Mesothelial cell of epicardium (in vitro differentiated cells): Measurements from ENCODE around the gene SCFD2. TPM values are rescaled to one million over a fixed set of nuclear protein-coding genes. Genes with fewer than 3 reads are reported as not detected.

Experiments
- DNase-seq, 2 experiments: peaks; one replicate each; pipeline ENCODE4 v3.0.0; 2021; ENCODE audit warnings: low spot score in 2 of 2; ENCODE audit not compliant: unreplicated experiment in 2 of 2
- H3K27ac Mint-ChIP-seq: 2 replicates; pipeline ENCODE4 v1.8.0; 2021; ENCODE audit warnings: mixed read lengths
- H3K27me3 Mint-ChIP-seq: 2 replicates; pipeline ENCODE4 v1.8.0; 2021; ENCODE audit warnings: low read depth, mixed read lengths
- H3K36me3 Mint-ChIP-seq: 2 replicates; pipeline ENCODE4 v1.8.0; 2021; ENCODE audit warnings: mixed read lengths
- H3K4me1 Mint-ChIP-seq: 2 replicates; pipeline ENCODE4 v1.8.0; 2021; ENCODE audit warnings: mixed read lengths
- H3K4me3 Mint-ChIP-seq: 2 replicates; pipeline ENCODE4 v1.8.0; 2021; ENCODE audit warnings: mild to moderate bottlenecking, moderate library complexity, mixed read lengths
- H3K9me3 Mint-ChIP-seq: 2 replicates; pipeline ENCODE4 v1.8.0; 2021; ENCODE audit warnings: mixed read lengths
- CTCF ChIP-seq: fragments of 200-600 bp; sonication (generic); IDR thresholded peaks from one replicate; pipeline ENCODE4 v1.5.0; 2021; ENCODE audit warnings: antibody characterized with exemption; ENCODE audit not compliant: unreplicated experiment
- total RNA-seq: library from RNA; stranded (reverse); gene quantifications from 3 replicates; pipeline ENCODE4 v1.2.1, GENCODE V29; 2021

The SCFD2 gene
- total RNA-seq, 1 donor from 2014 or later = 15.6 TPM

GRCh38 chr4:52951016-52951415 is 414.8 kb downstream of the SCFD2 start:
- H3K4me3 Mint-ChIP-seq = no peak overlapping the region
- no peak overlapping the region for H3K27ac Mint-ChIP-seq
- no peak for DNase-seq
- H3K9me3 Mint-ChIP-seq = peaks cover 3% of the 10 kb centered on the region
- H3K27me3 Mint-ChIP-seq = no peaks in the 10 kb centered on the region
- peaks cover 67% of the 10 kb centered on the region for H3K4me1 Mint-ChIP-seq
- no peak for TF ChIP-seq CTCF
- H3K36me3 Mint-ChIP-seq = peaks cover 3% of the 10 kb centered on the region

GRCh38 chr4:52950226-52950625 is 415.6 kb downstream of the SCFD2 start:
- no peaks in the 10 kb centered on the region for H3K27me3 Mint-ChIP-seq
- H3K27ac Mint-ChIP-seq = peak overlapping the region; percentile 40
- peaks cover 3% of the 10 kb centered on the region for H3K36me3 Mint-ChIP-seq
- no peak for DNase-seq
- H3K4me1 Mint-ChIP-seq = peaks cover 72% of the 10 kb centered on the region
- H3K4me3 Mint-ChIP-seq = no peak overlapping the region
- peaks cover 3% of the 10 kb centered on the region for H3K9me3 Mint-ChIP-seq
- no peak for TF ChIP-seq CTCF

DNA sequence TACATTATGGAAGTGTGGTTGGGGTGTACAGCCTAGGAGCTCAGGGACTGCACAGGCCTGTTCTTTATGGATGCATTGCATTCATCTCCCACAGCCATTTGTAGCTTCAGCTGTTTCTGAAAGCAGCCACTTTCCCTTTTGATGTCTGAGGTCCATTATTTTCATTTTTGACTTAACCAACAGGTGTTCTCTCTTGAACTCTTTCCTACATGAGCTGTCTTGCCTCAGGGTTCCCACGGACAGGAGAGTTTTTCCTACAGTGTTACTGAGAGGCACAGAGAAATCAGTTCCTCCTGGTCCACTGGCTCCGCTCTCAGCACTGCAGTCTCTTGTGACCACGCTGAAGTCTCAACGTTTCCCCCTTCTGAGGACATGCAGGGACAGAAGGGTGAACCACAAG is 416.5 kb downstream of the SCFD2 start:
- H3K4me1 Mint-ChIP-seq = peaks cover 66% of the 10 kb centered on the region
- peaks cover 3% of the 10 kb centered on the region for H3K36me3 Mint-ChIP-seq
- TF ChIP-seq CTCF = no peak
- H3K4me3 Mint-ChIP-seq = no peak overlapping the region
- DNase-seq = no peak
- H3K9me3 Mint-ChIP-seq = peaks cover 3% of the 10 kb centered on the region
- H3K27me3 Mint-ChIP-seq = no peaks in the 10 kb centered on the region
- H3K27ac Mint-ChIP-seq = no peak overlapping the region

GRCh38 chr4:52948057-52948423 is 417.8 kb downstream of the SCFD2 start:
- TF ChIP-seq CTCF = no peak
- Mint-ChIP-seq H3K27ac (no peak overlapping the region), H3K4me1 (peaks cover 57% of the 10 kb centered on the region), H3K9me3 (peaks cover 3% of the 10 kb centered on the region), H3K36me3 (peaks cover 3% of the 10 kb centered on the region), H3K4me3 (no peak overlapping the region), H3K27me3 (no peaks in the 10 kb centered on the region)
- no peak for DNase-seq

DNA sequence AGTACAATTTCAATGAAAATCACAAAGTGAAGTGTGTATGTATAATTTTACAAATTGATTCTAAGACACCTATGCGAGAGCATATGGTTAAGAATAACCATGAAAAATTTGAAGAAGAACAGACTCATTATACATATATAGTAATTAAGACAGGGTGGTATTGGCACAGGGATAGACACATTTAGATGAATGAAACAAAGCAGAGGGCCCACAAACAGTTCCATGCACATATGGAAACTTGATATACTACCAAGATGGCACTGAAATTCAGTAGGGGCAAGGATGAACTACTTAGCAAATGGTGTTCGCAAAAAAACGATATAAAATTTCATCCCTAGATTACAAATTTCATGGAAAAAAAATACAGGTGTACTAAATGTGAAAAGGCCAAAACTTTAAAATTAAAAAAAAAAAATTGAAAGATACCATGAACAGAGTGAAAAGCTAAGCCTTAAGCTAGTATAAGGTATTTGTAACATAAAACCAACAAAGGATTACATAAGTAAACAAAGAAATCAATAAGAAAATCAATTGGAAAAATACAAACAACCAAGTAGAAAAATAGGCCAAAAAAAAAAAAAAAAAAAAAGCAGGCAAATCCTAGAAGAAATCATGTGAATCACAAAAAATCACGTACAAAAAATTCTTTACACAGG is 418.3 kb downstream of the SCFD2 start:
- H3K36me3 Mint-ChIP-seq = peaks cover 3% of the 10 kb centered on the region
- no peak for TF ChIP-seq CTCF
- peaks cover 3% of the 10 kb centered on the region for H3K9me3 Mint-ChIP-seq
- H3K27me3 Mint-ChIP-seq = no peaks in the 10 kb centered on the region
- H3K4me3 Mint-ChIP-seq = no peak overlapping the region
- H3K27ac Mint-ChIP-seq = no peak overlapping the region
- peaks cover 52% of the 10 kb centered on the region for H3K4me1 Mint-ChIP-seq
- DNase-seq = no peak

GRCh38 chr4:52946855-52947254 is 419.0 kb downstream of the SCFD2 start:
- H3K27me3 Mint-ChIP-seq = no peaks in the 10 kb centered on the region
- no peak overlapping the region for H3K27ac Mint-ChIP-seq
- peaks cover 3% of the 10 kb centered on the region for H3K9me3 Mint-ChIP-seq
- peaks cover 46% of the 10 kb centered on the region for H3K4me1 Mint-ChIP-seq
- no peak for DNase-seq
- H3K4me3 Mint-ChIP-seq = no peak overlapping the region
- peaks cover 3% of the 10 kb centered on the region for H3K36me3 Mint-ChIP-seq
- TF ChIP-seq CTCF = no peak
